GM19035 (cell line): ENCODE measurements around the gene CALHM6.
A peak's percentile ranks its signal among the peaks of the same experiment; 100 is the strongest.

Experiments used
- ATAC-seq: cut with Tn5 transposase; IDR thresholded peaks from one replicate; pipeline ENCODE4 v1.9.1; 2021; ENCODE audit not compliant: unreplicated experiment

Gene CALHM6

GRCh38 chr6:116444575-116444974, 16.6 kb upstream of the CALHM6 start:
- no peak for ATAC-seq

- no peak for ATAC-seq
Observed at GRCh38 chr6:116445102-116445501, 16.1 kb upstream of the CALHM6 start.

GRCh38 chr6:116446399-116446798, 14.8 kb upstream of the CALHM6 start:
- no peak for ATAC-seq

- ATAC-seq: no peak
Observed at GRCh38 chr6:116447052-116447451, 14.1 kb upstream of the CALHM6 start.

- no peak for ATAC-seq
Observed at GRCh38 chr6:116447496-116448011, 13.6 kb upstream of the CALHM6 start.

GRCh38 chr6:116449565-116449964, 11.6 kb upstream of the CALHM6 start:
- no peak for ATAC-seq

- ATAC-seq: no peak
Observed at GRCh38 chr6:116450185-116450710, 10.9 kb upstream of the CALHM6 start.

- ATAC-seq: peak; percentile 81
Observed at GRCh38 chr6:116450769-116451740, 10.1 kb upstream of the CALHM6 start.

- ATAC-seq: no peak
Observed at GRCh38 chr6:116451916-116452315, 9.3 kb upstream of the CALHM6 start.

GRCh38 chr6:116452531-116452930, 8.6 kb upstream of the CALHM6 start:
- no peak for ATAC-seq

- ATAC-seq: no peak
Observed at GRCh38 chr6:116456106-116456505, 5.1 kb upstream of the CALHM6 start.

- no peak for ATAC-seq
Observed at GRCh38 chr6:116456927-116457326, 4.2 kb upstream of the CALHM6 start.

GRCh38 chr6:116458264-116458663, 2.9 kb upstream of the CALHM6 start:
- no peak for ATAC-seq

GRCh38 chr6:116459927-116460326, 1.2 kb upstream of the CALHM6 start:
- no peak for ATAC-seq

GRCh38 chr6:116461932-116462885, 1.0 kb downstream of the CALHM6 start:
- peak; percentile 84 for ATAC-seq

- ATAC-seq: no peak
Observed at GRCh38 chr6:116463301-116463700, 2.1 kb downstream of the CALHM6 start.

- no peak for ATAC-seq
Observed at GRCh38 chr6:116465246-116465645, 4.1 kb downstream of the CALHM6 start.

- ATAC-seq: no peak
Observed at GRCh38 chr6:116467096-116467495, 5.9 kb downstream of the CALHM6 start.

GRCh38 chr6:116467514-116467913, 6.3 kb downstream of the CALHM6 start:
- ATAC-seq: no peak

GRCh38 chr6:116468293-116468692, 7.1 kb downstream of the CALHM6 start:
- no peak for ATAC-seq

- ATAC-seq: no peak
Observed at GRCh38 chr6:116471531-116471930, 10.4 kb downstream of the CALHM6 start.
